ENCODE measurements around the gene TULP3. TPM values are rescaled to one million over a fixed set of nuclear protein-coding genes. Genes with fewer than 3 reads are reported as not detected.
"Not testable (repeated sequence)": the region's sequence is repeated elsewhere in the genome, so short reads cannot be mapped to it uniquely, and the experiment has no call there.

TULP3 gene
- total and polyA plus RNA-seq, 10 of the 15 experiments (the other 5 are each of a cell fraction or from before 2014, with no cell fraction given) = 3.1 to 10.4 (median 8.1) TPM

GRCh38 chr12:2860170-2860569 lies 30.5 kb upstream of the TULP3 start (continued):
- TF ChIP-seq ATF7 (IDR thresholded peaks at IDR 0.05; ENCODE audit: low read depth) (no peak), BMI1 (IDR thresholded peaks at IDR 0.05; ENCODE audit: borderline replicate concordance) (no peak), LARP7 (IDR thresholded peaks at IDR 0.05) (no peak), MAX (IDR thresholded peaks at IDR 0.05; ENCODE audit: low read depth, low read length) (no peak), TCF7 (IDR thresholded peaks at IDR 0.05; ENCODE audit: borderline replicate concordance) (no peak), NR2F1 (conservative IDR thresholded peaks at IDR 0.05) (no peak)

- Histone ChIP-seq H3K4me2 (ENCODE audit: control insufficient read depth, insufficient read depth) (no peak overlapping the region), H3K27ac (ENCODE audit: control insufficient read depth, insufficient read depth) (no peak overlapping the region), H3K4me1 (ENCODE audit: control insufficient read depth, insufficient read depth, low read length) (no peaks in the 10 kb centered on the region), H3K36me3 (ENCODE audit: control insufficient read depth in 2 of 2, insufficient read depth in 2 of 2, low read length in 1 of 2) (peaks cover 34 to 39% of the 10 kb centered on the region in 2 experiments), H3K27me3 (replicated peaks in 1 of 2; ENCODE audit: control insufficient read depth in 2 of 2, insufficient read depth in 2 of 2, low read length in 1 of 2) (no peaks in the 10 kb centered on the region), H3K9me3 (replicated peaks; ENCODE audit: control insufficient read depth, insufficient read depth, low read length) (no peaks in the 10 kb centered on the region), H2AFZ (ENCODE audit: control insufficient read depth, low read depth, low read length) (no peak overlapping the region), H3K9ac (ENCODE audit: control insufficient read depth, insufficient read depth, low read length) (no peak overlapping the region), H3K4me3 (no peak overlapping the region), H3K79me2 (ENCODE audit: control insufficient read depth, insufficient read depth, low read length) (no peaks in the 10 kb centered on the region), H4K20me1 (ENCODE audit: control insufficient read depth, insufficient read depth) (no peaks in the 10 kb centered on the region)
- CTCF ChIA-PET = interaction anchor here (1.0 kb wide), 1 partner anchor 82 kb away, joined by 3 read pairs; no protein-coding TSS in a partner anchor
- DNase-seq (ENCODE audit: low read depth, low spot score) (no peak), ATAC-seq (no peak), FAIRE-seq (no peak)
- in situ Hi-C loops (cut with MboI) (no loop called here), intact Hi-C loops (cut with micrococcal nuclease; ENCODE audit: unreplicated experiment) (no loop called here)
- SMC1A ChIA-PET (ENCODE audit: uncharacterized antibody, unreplicated experiment) = no interaction called here
- no TSS peak for BruUV-seq (replicated peaks)
- 85% methylated on average over 7 of the region's 7 CpGs for WGBS (ENCODE audit: insufficient coverage, insufficient replicate concordance, low lambda C conversion rate, missing lambda C conversion rate)
- RAD21 ChIA-PET (ENCODE audit: unreplicated experiment) = no interaction called here
- POLR2A ChIA-PET = interaction anchor here (0.6 kb wide), 1 partner anchor 24 kb away, joined by 3 read pairs; no protein-coding TSS in a partner anchor
- TF ChIP-seq ZBTB33 (IDR thresholded peaks at IDR 0.05) = no peak
- no peak for TF ChIP-seq KLF5 (IDR thresholded peaks at IDR 0.05; ENCODE audit: partially characterized antibody)
- no peak for TF ChIP-seq TCF12 (IDR thresholded peaks at IDR 0.05; ENCODE audit: low read depth, low read length)
- no peak for TF ChIP-seq BMI1 (IDR thresholded peaks at IDR 0.05; ENCODE audit: borderline replicate concordance)
- TF ChIP-seq GABPA (IDR thresholded peaks at IDR 0.05; ENCODE audit: low read depth) = no peak
- TF ChIP-seq HDAC6 (IDR thresholded peaks at IDR 0.05; ENCODE audit: unreplicated experiment) = no peak
Measured at GRCh38 chr12:2862876-2863275, 27.8 kb upstream of the TULP3 start.

GRCh38 chr12:2863402-2863801 lies 27.3 kb upstream of the TULP3 start:
- POLR2A ChIA-PET = not testable (repeated sequence)

More at GRCh38 chr12:2863402-2863801, 27.3 kb upstream of the TULP3 start:
- peaks cover 32 to 42% of the 10 kb centered on the region in 2 experiments for H3K36me3 ChIP-seq (ENCODE audit: control insufficient read depth in 2 of 2, insufficient read depth in 2 of 2, low read length in 1 of 2)
- H3K79me2 ChIP-seq (ENCODE audit: control insufficient read depth, insufficient read depth, low read length); H4K20me1 ChIP-seq (ENCODE audit: control insufficient read depth, insufficient read depth); H3K27me3 ChIP-seq (replicated peaks in 1 of 2; ENCODE audit: control insufficient read depth in 2 of 2, insufficient read depth in 2 of 2, low read length in 1 of 2); SMC1A ChIA-PET (ENCODE audit: uncharacterized antibody, unreplicated experiment); H3K27ac ChIP-seq (ENCODE audit: control insufficient read depth, insufficient read depth); H3K9ac ChIP-seq (ENCODE audit: control insufficient read depth, insufficient read depth, low read length); intact Hi-C loops (cut with micrococcal nuclease; ENCODE audit: unreplicated experiment); RAD21 ChIA-PET (ENCODE audit: unreplicated experiment); BruUV-seq (replicated peaks); in situ Hi-C loops (cut with MboI); H3K9me3 ChIP-seq (replicated peaks; ENCODE audit: control insufficient read depth, insufficient read depth, low read length); H3K4me3 ChIP-seq; FAIRE-seq; ATAC-seq; DNase-seq (ENCODE audit: low read depth, low spot score); H2AFZ ChIP-seq (ENCODE audit: control insufficient read depth, low read depth, low read length); H3K4me2 ChIP-seq (ENCODE audit: control insufficient read depth, insufficient read depth); H3K4me1 ChIP-seq (ENCODE audit: control insufficient read depth, insufficient read depth, low read length): not testable (repeated sequence)
- CTCF ChIA-PET = interaction anchor here (1.0 to 1.1 kb wide), 2 partner anchors 51 to 81 kb away, joined by 3 read pairs; partner anchors contain the start of gene ITFG2
- WGBS (ENCODE audit: insufficient coverage, insufficient replicate concordance, low lambda C conversion rate, missing lambda C conversion rate) = 100% methylated on average over 6 of the region's 7 CpGs
